Measurements from ENCODE around the gene MAMDC4.
"Not testable (repeated sequence)": the region's sequence is repeated elsewhere in the genome, so short reads cannot be mapped to it uniquely, and the experiment has no call there.

The MAMDC4 gene

DNA sequence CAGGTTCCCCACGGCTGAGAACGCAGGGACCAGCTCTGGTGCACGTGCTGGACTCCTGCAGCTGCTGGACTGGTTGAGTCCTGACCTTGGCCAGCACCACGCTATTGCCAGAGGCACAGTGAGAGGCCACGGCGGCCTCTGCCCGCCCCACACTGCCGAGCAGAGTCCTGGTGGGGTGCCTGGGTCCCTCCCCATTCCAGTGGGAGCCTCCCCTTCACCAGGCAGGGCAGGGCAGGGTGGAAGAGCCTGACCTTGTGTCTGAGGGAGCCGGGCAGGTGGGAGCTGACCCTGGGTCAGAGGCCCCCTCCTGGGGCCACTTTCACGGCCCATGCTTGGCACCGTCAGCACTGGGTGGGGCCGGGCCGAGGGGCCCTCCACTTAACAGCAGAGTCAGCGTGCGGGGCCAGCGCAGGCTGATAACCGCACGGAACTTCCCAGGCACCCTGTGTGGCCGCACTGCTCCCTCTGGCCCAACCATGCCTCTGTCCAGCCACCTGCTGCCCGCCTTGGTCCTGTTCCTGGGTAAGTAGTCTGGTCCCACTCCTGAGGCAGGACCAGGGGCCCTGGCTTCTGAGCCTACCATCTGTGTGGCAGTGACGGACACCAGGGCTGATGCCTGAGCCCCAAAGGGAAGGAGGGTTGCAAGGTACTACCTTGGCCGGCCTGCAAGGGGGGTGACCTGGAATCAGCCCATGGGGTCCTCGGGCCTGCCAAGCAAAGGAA lies at the start of gene MAMDC4:
TSS of gene MAMDC4 (plus strand) at position 406 of the 723 bp plus-strand sequence. CDS start at position 477, 71 bp downstream.
- no peak for DNase-seq

DNA sequence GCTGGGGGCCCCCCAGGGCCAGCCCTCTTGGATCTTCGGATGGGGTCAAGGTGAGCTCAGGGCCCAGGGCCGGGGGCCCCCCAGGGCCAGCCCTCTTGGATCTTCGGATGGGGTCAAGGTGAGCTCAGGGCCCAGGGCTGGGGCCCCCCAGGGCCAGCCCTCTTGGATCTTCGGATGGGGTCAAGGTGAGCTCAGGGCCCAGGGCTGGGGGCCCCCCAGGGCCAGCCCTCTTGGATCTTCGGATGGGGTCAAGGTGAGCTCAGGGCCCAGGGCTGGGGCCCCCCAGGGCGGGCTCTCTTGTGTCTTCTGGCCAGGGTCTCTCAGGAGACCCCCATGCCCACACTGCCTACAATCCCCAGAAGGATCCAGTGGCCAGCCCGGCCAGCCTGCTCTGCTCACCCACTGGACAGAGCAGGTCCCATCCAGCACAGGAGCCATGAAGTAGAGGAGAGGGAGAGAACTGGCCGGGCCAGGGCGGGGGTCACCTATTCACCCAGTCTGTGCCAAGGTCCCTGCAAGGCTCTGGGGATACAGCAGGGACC lies 49.1 kb upstream of the MAMDC4 start:
- not testable (repeated sequence) for DNase-seq

GRCh38 chr9:136803551-136804508 lies 48.3 kb upstream of the MAMDC4 start:
- peak; percentile 41 for DNase-seq

GRCh38 chr9:136804509-136805206 lies 47.5 kb upstream of the MAMDC4 start:
- DNase-seq: no peak

DNA sequence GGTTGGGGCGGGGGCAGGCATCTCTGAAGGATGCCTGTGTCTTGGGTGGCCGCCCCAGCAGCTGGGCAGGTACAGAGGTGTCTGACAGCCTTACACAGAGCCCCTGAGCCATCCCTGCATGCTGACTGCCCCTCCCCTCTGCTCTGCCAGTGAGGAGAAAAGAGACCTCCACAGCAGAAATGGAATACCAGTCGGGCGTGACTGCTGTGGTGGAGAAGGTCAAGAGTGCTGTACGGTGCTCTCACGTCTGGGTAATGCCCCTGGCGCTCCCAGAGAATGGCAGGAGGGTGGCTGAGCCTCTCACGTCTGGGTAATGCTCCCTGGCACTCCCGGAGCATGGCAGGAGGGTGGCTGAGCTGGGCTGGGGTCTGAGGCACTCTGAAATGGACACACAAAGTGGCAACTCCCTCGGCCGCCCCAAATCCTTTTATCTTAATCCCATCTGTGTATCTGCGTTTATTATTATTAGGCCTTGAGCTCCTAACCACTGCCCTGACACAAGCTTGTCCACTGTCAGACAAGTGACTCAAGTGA lies 46.9 kb upstream of the MAMDC4 start:
- no peak for DNase-seq

- no peak for DNase-seq
Observed at GRCh38 chr9:136806067-136806466, 46.1 kb upstream of the MAMDC4 start.

GRCh38 chr9:136806631-136807201 lies 45.4 kb upstream of the MAMDC4 start:
- no peak for DNase-seq

DNA sequence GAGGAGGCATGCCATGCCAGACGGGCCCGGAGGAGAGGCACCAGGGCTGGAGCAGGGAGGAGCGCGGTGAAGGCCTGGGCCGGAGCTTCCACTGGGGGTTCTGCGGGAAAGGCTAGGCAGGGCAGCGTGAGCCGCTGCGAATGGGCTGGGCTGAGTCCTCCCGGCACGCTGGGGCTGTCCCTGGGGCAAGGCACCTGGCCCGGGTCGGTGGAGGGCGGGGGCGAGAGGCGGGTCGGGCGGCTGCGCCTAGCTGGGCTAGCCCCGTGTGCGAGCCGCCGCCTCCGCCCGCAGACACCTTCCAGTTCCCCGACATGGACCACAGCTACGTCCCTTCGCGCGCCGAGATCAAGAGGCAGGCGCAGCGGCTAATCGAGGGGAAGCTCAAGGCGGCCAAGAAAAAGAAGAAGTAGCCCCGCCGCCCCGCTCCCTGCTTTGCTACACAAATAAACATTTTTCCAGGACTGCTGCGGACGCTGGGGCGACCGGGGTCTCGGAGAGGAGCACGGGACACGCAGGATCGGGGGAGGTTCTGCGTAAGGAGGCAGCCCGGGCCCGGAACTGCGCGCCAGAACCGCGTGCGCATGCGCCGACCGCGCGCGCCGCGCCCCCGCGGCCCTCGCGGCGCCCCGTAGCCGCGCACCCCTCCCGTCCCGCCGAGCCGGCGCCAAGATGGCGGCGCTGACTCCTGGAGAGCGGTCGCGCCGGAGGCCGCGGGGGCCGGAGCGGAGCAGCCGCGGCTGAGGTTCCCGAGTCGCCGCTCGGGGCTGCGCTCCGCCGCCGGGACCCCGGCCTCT lies 44.7 kb upstream of the MAMDC4 start, which contains the start of gene RABL6:
TSS of gene RABL6 (plus strand) at position 668 of the 794 bp plus-strand sequence. CDS start 249 bp downstream, outside the sequence.
- peak; percentile 86 for DNase-seq

- DNase-seq: peak; percentile 41
Observed at GRCh38 chr9:136808075-136808805, 43.9 kb upstream of the MAMDC4 start.

DNA sequence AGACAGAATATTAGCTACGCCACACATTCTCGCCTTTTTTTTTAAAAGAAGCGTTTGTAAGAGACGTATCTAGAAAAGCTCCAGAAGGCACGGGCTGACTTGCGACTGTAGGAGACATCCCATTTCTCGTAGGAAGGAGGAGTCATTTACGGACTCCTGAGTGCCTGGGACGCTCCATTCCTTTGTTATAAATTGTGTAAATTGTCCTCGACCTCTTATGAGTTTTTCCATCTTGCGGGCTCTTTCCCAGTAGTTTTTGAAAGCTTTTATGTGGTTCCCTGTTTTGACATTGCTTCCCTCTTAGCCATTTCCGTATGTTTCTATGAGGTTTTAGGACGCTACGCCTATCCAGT lies 43.4 kb upstream of the MAMDC4 start:
- DNase-seq: peak; percentile 52

DNA sequence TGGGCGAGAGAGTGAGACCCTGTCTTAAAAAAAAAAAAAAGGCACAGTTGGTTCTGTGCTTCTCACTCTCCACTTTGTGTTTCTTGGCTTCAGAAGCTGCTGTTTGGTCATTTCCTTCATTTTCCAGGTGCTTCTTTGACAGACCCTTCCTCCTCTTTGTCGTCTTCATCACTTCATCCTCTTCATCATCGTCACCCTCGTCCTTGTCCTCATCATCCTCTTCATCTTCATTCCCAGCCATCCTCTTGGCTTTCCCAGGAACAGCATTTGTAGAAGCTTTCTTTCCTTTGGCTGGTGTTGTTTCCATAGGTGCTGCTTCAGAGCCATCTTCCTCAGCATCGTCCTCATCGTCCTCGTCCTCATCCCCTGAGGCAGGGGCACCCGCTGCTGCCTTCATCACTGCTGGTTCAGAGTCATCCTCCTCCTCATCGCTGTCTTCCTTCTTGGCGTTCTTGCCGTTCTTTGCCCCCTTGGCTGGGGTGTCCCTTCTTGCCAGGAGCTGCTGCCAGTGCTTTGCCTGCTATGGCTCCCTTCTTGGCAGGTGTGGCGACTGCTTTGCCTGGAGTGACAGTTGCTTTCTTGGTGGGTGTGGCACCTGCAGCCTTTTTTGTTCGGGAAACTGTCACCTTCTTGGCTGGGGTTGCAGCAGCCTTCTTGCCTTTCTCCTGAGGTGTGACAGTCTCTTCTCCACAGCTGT lies 37.3 kb upstream of the MAMDC4 start:
- DNase-seq: no peak

DNA sequence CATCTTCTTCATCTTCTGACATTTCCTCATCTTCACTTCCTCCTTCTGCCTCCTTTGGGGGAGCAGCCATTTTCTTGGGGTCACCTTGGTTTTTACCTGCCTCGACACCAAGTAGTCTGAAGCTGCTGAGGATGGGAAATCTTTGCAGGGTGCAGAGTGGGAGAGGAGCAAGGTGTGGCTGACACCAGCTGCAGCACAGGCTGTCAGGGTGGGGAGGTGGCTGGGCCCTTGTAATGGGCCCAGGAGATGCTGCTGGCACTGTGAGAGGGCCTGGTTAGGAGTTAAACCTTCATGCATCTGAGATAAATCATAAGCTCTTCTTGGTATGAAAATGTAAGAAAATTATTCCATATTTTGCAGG lies 36.7 kb upstream of the MAMDC4 start:
- no peak for DNase-seq

- DNase-seq: no peak
Observed at GRCh38 chr9:136820971-136821825, 30.9 kb upstream of the MAMDC4 start.

- DNase-seq: no peak
Observed at GRCh38 chr9:136821826-136822544, 30.2 kb upstream of the MAMDC4 start.

GRCh38 chr9:136823136-136824046 lies 28.8 kb upstream of the MAMDC4 start:
- no peak for DNase-seq

DNA sequence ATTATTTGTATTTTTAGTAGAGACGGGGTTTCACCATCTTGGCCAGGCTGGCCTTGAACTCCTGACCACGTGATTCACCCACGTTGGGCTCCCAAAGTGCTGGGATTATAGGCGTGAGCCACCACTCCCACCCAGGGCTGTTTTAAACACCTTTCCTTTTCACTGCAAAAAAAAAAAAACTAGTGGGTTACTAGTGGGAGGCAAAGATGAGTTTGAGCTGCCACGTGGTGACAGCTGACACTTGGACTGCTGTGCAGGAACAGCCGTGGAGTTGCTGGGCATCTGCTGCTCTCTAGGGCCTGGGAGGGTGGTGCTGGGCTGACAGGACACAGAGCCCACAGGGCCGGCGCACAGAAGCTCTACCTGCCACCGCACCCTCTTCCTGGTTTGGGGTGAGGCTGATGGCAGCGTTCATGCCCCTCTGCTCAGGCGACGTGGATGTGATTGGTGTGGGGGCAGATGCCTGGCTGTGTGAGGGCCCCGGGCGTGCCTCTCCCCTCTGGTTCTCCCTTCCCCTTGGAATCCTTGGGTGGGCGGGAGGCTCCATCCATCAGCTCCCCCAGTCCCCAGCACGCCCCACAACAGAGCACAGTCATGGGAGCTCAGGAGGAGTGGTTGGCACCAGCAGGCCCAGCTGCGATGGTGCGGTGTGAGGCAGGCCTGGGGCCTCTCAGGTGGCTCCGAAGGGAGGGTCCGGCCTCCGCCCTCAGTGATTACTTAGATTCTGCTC lies 27.5 kb upstream of the MAMDC4 start:
- no peak for DNase-seq

Data from NCI-H2171 treated with DMSO at 0.1 percent for 48 hours (cell line).